HEK293T (cell line): ENCODE results near the gene DYRK1A.

Source experiments
- CTCF ChIA-PET: fragments of 350-600 bp; formaldehyde crosslinking; extraction: SDS; loops from one replicate; lab custom pipeline; 2021; ENCODE audit warnings: antibody characterized with exemption, inconsistent platforms; lab: Yijun Ruan, JAX
- POLR2A ChIA-PET: fragments of 350-600 bp; formaldehyde crosslinking; extraction: SDS; loops from one replicate; lab custom pipeline; 2020; ENCODE audit warnings: antibody characterized with exemption, inconsistent platforms; lab: Yijun Ruan, JAX
- DNase-seq: peaks from one replicate; pipeline ENCODE4 v3.0.0; 2012; ENCODE audit warnings: mixed read lengths; ENCODE audit errors: extremely low spot score
- ARNT ChIP-seq: fragments of 450-650 bp; IDR thresholded peaks from 2 replicates; pipeline ENCODE4 v1.6.1; 2017; ENCODE audit warnings: mild to moderate bottlenecking
- BHLHE40 ChIP-seq: fragments of 450-650 bp; IDR thresholded peaks from 2 replicates; pipeline ENCODE4 v1.6.1; 2016; ENCODE audit warnings: mild to moderate bottlenecking, moderate library complexity, borderline replicate concordance
- CTBP1 ChIP-seq: fragments of 450-650 bp; IDR thresholded peaks from 2 replicates; pipeline ENCODE4 v1.6.1; 2016; ENCODE audit warnings: borderline replicate concordance
- ELF4 ChIP-seq: fragments of 450-650 bp; IDR thresholded peaks from 2 replicates; pipeline ENCODE4 v1.6.1; 2017; ENCODE audit warnings: antibody characterized with exemption
- FOXA1 ChIP-seq: fragments of 450-650 bp; IDR thresholded peaks from 2 replicates; pipeline ENCODE4 v1.6.1; 2016; ENCODE audit warnings: mild to moderate bottlenecking
- FOXK2 ChIP-seq: fragments of 450-650 bp; IDR thresholded peaks from 2 replicates; pipeline ENCODE4 v1.6.1; 2016; ENCODE audit warnings: mild to moderate bottlenecking
- FOXM1 ChIP-seq: fragments of 450-650 bp; IDR thresholded peaks from 2 replicates; pipeline ENCODE4 v1.6.1; 2017; ENCODE audit warnings: mild to moderate bottlenecking, borderline replicate concordance
- HDGF ChIP-seq: fragments of 450-650 bp; IDR thresholded peaks from 2 replicates; pipeline ENCODE4 v1.6.1; 2017; ENCODE audit warnings: antibody characterized with exemption, borderline replicate concordance
- L3MBTL2 ChIP-seq: fragments of 450-650 bp; conservative IDR thresholded peaks from 2 replicates; pipeline ENCODE4 v1.6.1; 2016; ENCODE audit warnings: mild to moderate bottlenecking
- LEF1 ChIP-seq: fragments of 450-650 bp; IDR thresholded peaks from 2 replicates; pipeline ENCODE4 v1.6.1; 2017; ENCODE audit warnings: mild to moderate bottlenecking, borderline replicate concordance
- NFRKB ChIP-seq: fragments of 450-650 bp; IDR thresholded peaks from 2 replicates; pipeline ENCODE4 v1.6.1; 2016; ENCODE audit warnings: mild to moderate bottlenecking, moderate library complexity
- PKNOX1 ChIP-seq: fragments of 450-650 bp; IDR thresholded peaks from 2 replicates; pipeline ENCODE4 v1.6.1; 2016
- SP1 ChIP-seq: fragments of 450-650 bp; IDR thresholded peaks from 2 replicates; pipeline ENCODE4 v1.6.1; 2017
- SUZ12 ChIP-seq: fragments of 450-650 bp; IDR thresholded peaks from 2 replicates; pipeline ENCODE4 v1.6.1; 2016; ENCODE audit warnings: mild to moderate bottlenecking
- TARDBP ChIP-seq: fragments of 450-650 bp; IDR thresholded peaks from 2 replicates; pipeline ENCODE4 v1.6.1; 2016
- ZNF384 ChIP-seq: fragments of 450-650 bp; IDR thresholded peaks from 2 replicates; pipeline ENCODE4 v1.6.1; 2016

DYRK1A gene

GRCh38 chr21:37551993-37552355 is 185.4 kb downstream of the DYRK1A start:
- TF ChIP-seq FOXM1 (no peak), L3MBTL2 (no peak), HDGF (no peak), SP1 (no peak)
- CTCF ChIA-PET: interaction anchor here (0.5 kb wide), 1 partner anchor 89 kb away, joined by 3 read pairs; no protein-coding TSS in a partner anchor
- POLR2A ChIA-PET: interaction anchor here (4.2 kb wide), 1 partner anchor 13 kb away, joined by 30 read pairs; no protein-coding TSS in a partner anchor
- DNase-seq: no peak

- ChIA-PET CTCF (no interaction called here), POLR2A (interaction anchor here (4.2 kb wide), 1 partner anchor 12 kb away, joined by 30 read pairs; no protein-coding TSS in a partner anchor)
- TF ChIP-seq NFRKB (no peak), TARDBP (no peak), FOXA1 (no peak), BHLHE40 (no peak), FOXK2 (no peak), PKNOX1 (no peak), ZNF384 (no peak), CTBP1 (no peak), ELF4 (no peak), FOXM1 (no peak), L3MBTL2 (no peak), LEF1 (no peak), SUZ12 (no peak), HDGF (no peak), SP1 (no peak)
- DNase-seq: no peak
Observed at GRCh38 chr21:37552496-37553029, 186.0 kb downstream of the DYRK1A start.

- CTCF ChIA-PET: no interaction called here
- POLR2A ChIA-PET: interaction anchor here (4.2 kb wide), 1 partner anchor 11 kb away, joined by 30 read pairs; no protein-coding TSS in a partner anchor
Observed at GRCh38 chr21:37553078-37553481, 186.5 kb downstream of the DYRK1A start.

GRCh38 chr21:37554661-37555379 is 188.2 kb downstream of the DYRK1A start:
- CTCF ChIA-PET: no interaction called here
- no peak for DNase-seq
- TF ChIP-seq ELF4: no peak
- no peak for TF ChIP-seq ARNT
- TF ChIP-seq FOXA1: no peak
- TF ChIP-seq FOXM1: no peak
- TF ChIP-seq SP1: no peak
- TF ChIP-seq CTBP1: no peak
- no peak for TF ChIP-seq L3MBTL2
- no peak for TF ChIP-seq NFRKB
- TF ChIP-seq ZNF384: no peak
- TF ChIP-seq TARDBP: no peak
- TF ChIP-seq LEF1: no peak
- TF ChIP-seq HDGF: no peak
- no peak for TF ChIP-seq BHLHE40
- TF ChIP-seq SUZ12: no peak
- POLR2A ChIA-PET: interaction anchor here (4.2 kb wide), 1 partner anchor 10 kb away, joined by 30 read pairs; no protein-coding TSS in a partner anchor

More at GRCh38 chr21:37553078-37553481, 186.5 kb downstream of the DYRK1A start:
- no peak for DNase-seq
- TF ChIP-seq FOXK2: no peak
- no peak for TF ChIP-seq TARDBP
- TF ChIP-seq FOXA1: no peak
- no peak for TF ChIP-seq ZNF384
- no peak for TF ChIP-seq LEF1

- ChIA-PET POLR2A (interaction anchor here (0.6 to 4.2 kb wide), 2 partner anchors 9 kb away, joined by 3 to 30 read pairs; no protein-coding TSS in a partner anchor), CTCF (no interaction called here)
- TF ChIP-seq FOXK2: no peak
- no peak for TF ChIP-seq L3MBTL2
- no peak for TF ChIP-seq ARNT
- no peak for TF ChIP-seq PKNOX1
- TF ChIP-seq SP1: no peak
- TF ChIP-seq BHLHE40: no peak
- no peak for TF ChIP-seq ZNF384
- no peak for TF ChIP-seq LEF1
- no peak for TF ChIP-seq TARDBP
- TF ChIP-seq NFRKB: no peak
- no peak for TF ChIP-seq FOXA1
- TF ChIP-seq ELF4: no peak
- no peak for TF ChIP-seq CTBP1
- no peak for TF ChIP-seq SUZ12
- no peak for TF ChIP-seq FOXM1
- TF ChIP-seq HDGF: no peak
- no peak for DNase-seq
Observed at GRCh38 chr21:37555672-37556261, 189.2 kb downstream of the DYRK1A start.

- DNase-seq: no peak
- ChIA-PET CTCF (interaction anchor here (0.6 kb wide), 2 partner anchors 104 to 411 kb away, joined by 3 read pairs; no protein-coding TSS in a partner anchor), POLR2A (no interaction called here)
- no peak for TF ChIP-seq PKNOX1
- TF ChIP-seq LEF1: no peak
- TF ChIP-seq ELF4: no peak
- no peak for TF ChIP-seq FOXA1
- no peak for TF ChIP-seq L3MBTL2
Observed at GRCh38 chr21:37557261-37557950, 190.8 kb downstream of the DYRK1A start.
